Putamen (tissue), 1 donor: ENCODE results near the gene LIX1L.
"Not testable (repeated sequence)": the region's sequence is repeated elsewhere in the genome, so short reads cannot be mapped to it uniquely, and the experiment has no call there.

Source experiments
- DNase-seq: peaks from one replicate; pipeline ENCODE4 v3.0.0-alpha.2; 2016; ENCODE audit warnings: low spot score

The LIX1L gene

GRCh38 chr1:145936247-145936646, 21.6 kb downstream of the LIX1L start:
- no peak for DNase-seq

GRCh38 chr1:145935708-145936107, 22.1 kb downstream of the LIX1L start:
- DNase-seq = no peak

GRCh38 chr1:145932522-145933009, 25.3 kb downstream of the LIX1L start:
- DNase-seq = not testable (repeated sequence)

- DNase-seq = no peak
These were observed 29.7 kb downstream of the LIX1L start for GRCh38 chr1:145927916-145928643.

- DNase-seq = peak; percentile 98
These were observed 30.5 kb downstream of the LIX1L start, which contains the start of gene RBM8A for GRCh38 chr1:145927063-145927886. RBM8A (minus strand) TSS chr1:145927484; CDS start chr1:145927426, 58 bp downstream.

- DNase-seq = no peak
These were observed 31.1 kb downstream of the LIX1L start for GRCh38 chr1:145926686-145927062.

- DNase-seq = no peak
These were observed 35.6 kb downstream of the LIX1L start for GRCh38 chr1:145922266-145922665.

GRCh38 chr1:145920297-145920696, 37.5 kb downstream of the LIX1L start:
- DNase-seq = not testable (repeated sequence)

GRCh38 chr1:145918992-145919939, 38.6 kb downstream of the LIX1L start:
- no peak for DNase-seq

GRCh38 chr1:145918144-145918991, 39.4 kb downstream of the LIX1L start, which contains the start of gene PEX11B:
PEX11B (minus strand) TSS chr1:145918717; CDS start chr1:145918688, 29 bp downstream.
- peak; percentile 89 for DNase-seq

GRCh38 chr1:145917595-145917994, 40.2 kb downstream of the LIX1L start:
- no peak for DNase-seq

GRCh38 chr1:145916745-145917144, 41.1 kb downstream of the LIX1L start:
- no peak for DNase-seq

GRCh38 chr1:145912128-145912641, 45.6 kb downstream of the LIX1L start:
- DNase-seq = no peak

GRCh38 chr1:145908653-145909052, 49.2 kb downstream of the LIX1L start:
- DNase-seq = no peak

- no peak for DNase-seq
These were observed 50.7 kb downstream of the LIX1L start for GRCh38 chr1:145906954-145907753.

- no peak for DNase-seq
These were observed 56.4 kb downstream of the LIX1L start for GRCh38 chr1:145901312-145902021.

- no peak for DNase-seq
These were observed 59.1 kb downstream of the LIX1L start for GRCh38 chr1:145898756-145899155.

- DNase-seq = no peak
These were observed 59.8 kb downstream of the LIX1L start for GRCh38 chr1:145897969-145898368.

GRCh38 chr1:145895471-145895870, 62.3 kb downstream of the LIX1L start:
- DNase-seq = no peak
